HL-60/S4 treated with retinoic acid at 250 ng/mL for 4 days and 3 days (cell line): ENCODE data around the gene MYO3A.

Experiments
- in situ Hi-C: fragments of 300-500 bp; cut with MboI; formaldehyde crosslinking; loops from 2 replicates; pipeline ENCODE4 v1.7.0; 2022; ENCODE audit warnings: low sequenced_read_pairs

Gene MYO3A

GRCh38 chr10:25933653-25934608, at the start of gene MYO3A:
Gene MYO3A (plus strand): TSS chr10:25934229. CDS start chr10:25952111, 17,882 bp downstream.
- in situ Hi-C loops, result no loop called here

GRCh38 chr10:25888627-25889026, 45.4 kb upstream of the MYO3A start:
- in situ Hi-C loops, result loop anchor here (25.0 kb wide), 1 partner anchor 674 kb away; no protein-coding TSS in a partner anchor

GRCh38 chr10:25890995-25891394, 43.0 kb upstream of the MYO3A start:
- in situ Hi-C loops, result loop anchor here (25.0 kb wide), 1 partner anchor 671 kb away; no protein-coding TSS in a partner anchor

GRCh38 chr10:25895856-25896255, 38.2 kb upstream of the MYO3A start:
- in situ Hi-C loops, result loop anchor here (25.0 kb wide), 1 partner anchor 666 kb away; no protein-coding TSS in a partner anchor

GRCh38 chr10:25896421-25896820, 37.6 kb upstream of the MYO3A start:
- in situ Hi-C loops, result loop anchor here (25.0 kb wide), 1 partner anchor 666 kb away; no protein-coding TSS in a partner anchor

- in situ Hi-C loops, result loop anchor here (25.0 kb wide), 1 partner anchor 663 kb away; no protein-coding TSS in a partner anchor
These were observed 34.7 kb upstream of the MYO3A start for GRCh38 chr10:25899304-25899703.

- in situ Hi-C loops, result no loop called here
These were observed 32.8 kb upstream of the MYO3A start for GRCh38 chr10:25901199-25901598.

GRCh38 chr10:25902002-25902401, 32.0 kb upstream of the MYO3A start:
- in situ Hi-C loops, result no loop called here

GRCh38 chr10:25907261-25907660, 26.8 kb upstream of the MYO3A start:
- in situ Hi-C loops, result no loop called here

GRCh38 chr10:25912866-25913265, 21.2 kb upstream of the MYO3A start:
- in situ Hi-C loops, result no loop called here

GRCh38 chr10:25914776-25915175, 19.3 kb upstream of the MYO3A start:
- in situ Hi-C loops, result no loop called here

- in situ Hi-C loops, result no loop called here
These were observed 651 bp downstream of the MYO3A start for GRCh38 chr10:25934621-25935139.

- in situ Hi-C loops, result no loop called here
These were observed 4.4 kb downstream of the MYO3A start for GRCh38 chr10:25938405-25938804.

GRCh38 chr10:25944771-25945170, 10.7 kb downstream of the MYO3A start:
- in situ Hi-C loops, result no loop called here

- in situ Hi-C loops, result no loop called here
These were observed 18.8 kb downstream of the MYO3A start for GRCh38 chr10:25952857-25953256.

- in situ Hi-C loops, result no loop called here
These were observed 20.8 kb downstream of the MYO3A start for GRCh38 chr10:25954851-25955250.

- in situ Hi-C loops, result no loop called here
These were observed 25.7 kb downstream of the MYO3A start for GRCh38 chr10:25959540-25960232.

- in situ Hi-C loops, result no loop called here
These were observed 31.6 kb downstream of the MYO3A start for GRCh38 chr10:25965584-25965983.

GRCh38 chr10:25966844-25967243, 32.8 kb downstream of the MYO3A start:
- in situ Hi-C loops, result no loop called here

GRCh38 chr10:25972631-25973030, 38.6 kb downstream of the MYO3A start:
- in situ Hi-C loops, result no loop called here

- in situ Hi-C loops, result no loop called here
These were observed 40.9 kb downstream of the MYO3A start for GRCh38 chr10:25974897-25975459.
